HG02884 (cell line): ENCODE data around the gene LDLRAD2.
"Not testable (repeated sequence)": the region's sequence is repeated elsewhere in the genome, so short reads cannot be mapped to it uniquely, and the experiment has no call there.

Experiments
- ATAC-seq: cut with Tn5 transposase; IDR thresholded peaks from one replicate; pipeline ENCODE4 v1.9.1; 2021; ENCODE audit warnings: mild to moderate bottlenecking, moderate library complexity; ENCODE audit not compliant: unreplicated experiment

LDLRAD2 gene

DNA sequence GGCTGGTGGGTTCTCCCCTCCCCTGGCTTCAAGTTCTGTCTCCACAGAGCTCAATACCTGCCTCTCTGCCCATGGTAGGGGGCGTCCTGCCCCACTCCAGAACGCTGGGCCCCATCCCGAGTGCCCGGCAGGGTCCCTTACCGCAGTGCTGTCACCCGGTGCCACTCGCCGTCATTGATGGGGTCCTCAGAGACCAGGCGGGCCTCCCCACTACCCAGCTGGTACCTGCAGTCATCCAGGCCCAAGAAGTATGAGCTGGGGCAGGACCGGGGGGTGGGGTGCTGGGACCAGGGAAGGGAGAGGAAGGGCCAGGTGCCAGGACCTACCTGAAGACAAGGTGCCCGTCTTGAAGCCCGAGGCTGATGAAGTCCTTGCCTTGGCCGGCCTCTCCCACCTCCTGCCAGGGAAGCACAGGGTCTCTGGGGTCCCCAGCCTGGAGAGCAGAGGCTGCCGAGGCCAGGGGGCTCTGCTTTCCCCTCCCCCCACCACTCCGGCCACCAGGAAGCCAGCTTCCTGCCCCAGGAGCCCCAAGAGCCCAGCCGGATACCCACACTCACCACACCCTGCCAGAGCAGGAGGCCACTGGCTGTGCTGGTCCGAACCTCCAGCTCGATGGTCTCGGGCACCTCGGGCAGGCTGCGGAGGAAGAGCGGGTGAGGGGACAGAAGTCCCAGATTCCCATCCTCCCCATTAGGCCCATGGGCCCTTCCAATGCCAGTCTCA lies 12.1 kb downstream of the LDLRAD2 start:
- no peak for ATAC-seq

DNA sequence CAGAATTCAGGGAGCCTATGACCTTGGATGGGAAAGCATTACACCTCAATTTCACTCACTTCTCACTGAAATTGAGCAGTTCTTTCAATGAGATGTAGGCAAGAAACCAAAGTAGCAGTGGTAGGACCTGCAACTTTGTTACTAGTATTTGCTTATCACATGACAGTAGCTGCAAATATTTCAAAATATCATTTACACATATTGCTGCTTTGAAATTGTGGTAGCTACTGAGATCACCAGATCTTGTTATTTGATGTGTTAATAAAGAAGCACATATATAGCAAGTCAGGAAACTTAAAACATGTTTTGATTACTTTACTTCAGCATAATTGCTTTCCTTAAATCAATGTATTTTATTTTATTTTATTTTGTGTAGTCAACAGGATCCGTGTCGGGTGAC lies 12.9 kb downstream of the LDLRAD2 start:
- ATAC-seq = no peak

DNA sequence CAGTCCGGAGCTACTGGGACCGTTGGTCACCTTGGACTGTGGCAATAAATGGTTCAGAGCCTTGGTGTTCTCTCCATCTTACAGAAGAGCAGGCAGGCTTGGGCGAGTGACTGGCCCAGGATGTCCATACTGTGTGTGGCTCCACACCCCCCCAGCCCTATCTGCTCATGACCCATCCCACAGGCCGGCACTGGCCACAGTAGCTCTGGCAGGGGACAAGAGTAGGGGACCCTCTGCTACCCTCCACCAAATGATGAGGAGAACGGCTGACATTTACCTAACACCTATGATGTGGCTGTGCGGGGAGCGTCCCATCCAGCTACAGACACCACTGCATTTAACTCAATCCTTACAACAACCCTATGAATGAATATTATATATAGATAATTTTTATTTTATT lies 13.3 kb downstream of the LDLRAD2 start:
- ATAC-seq = no peak

DNA sequence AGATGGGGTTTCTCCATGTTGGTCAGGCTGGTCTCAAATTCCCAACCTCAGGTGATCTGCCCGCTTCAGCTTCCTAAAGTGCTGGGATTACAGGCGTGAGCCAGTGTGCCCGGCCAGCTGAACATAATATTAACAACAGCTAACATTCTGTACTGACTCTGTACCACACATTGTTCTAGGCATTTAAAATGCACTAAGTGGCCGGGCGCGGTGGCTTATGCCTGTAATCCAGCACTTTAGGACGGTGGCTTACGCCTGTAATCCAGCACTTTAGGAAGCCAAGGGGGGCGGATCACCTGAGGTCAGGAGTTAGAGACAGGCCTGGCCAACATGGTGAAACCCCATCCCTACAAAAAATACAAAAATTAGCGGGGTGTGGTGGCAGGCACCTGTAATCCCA lies 14.6 kb downstream of the LDLRAD2 start:
- not testable (repeated sequence) for ATAC-seq

DNA sequence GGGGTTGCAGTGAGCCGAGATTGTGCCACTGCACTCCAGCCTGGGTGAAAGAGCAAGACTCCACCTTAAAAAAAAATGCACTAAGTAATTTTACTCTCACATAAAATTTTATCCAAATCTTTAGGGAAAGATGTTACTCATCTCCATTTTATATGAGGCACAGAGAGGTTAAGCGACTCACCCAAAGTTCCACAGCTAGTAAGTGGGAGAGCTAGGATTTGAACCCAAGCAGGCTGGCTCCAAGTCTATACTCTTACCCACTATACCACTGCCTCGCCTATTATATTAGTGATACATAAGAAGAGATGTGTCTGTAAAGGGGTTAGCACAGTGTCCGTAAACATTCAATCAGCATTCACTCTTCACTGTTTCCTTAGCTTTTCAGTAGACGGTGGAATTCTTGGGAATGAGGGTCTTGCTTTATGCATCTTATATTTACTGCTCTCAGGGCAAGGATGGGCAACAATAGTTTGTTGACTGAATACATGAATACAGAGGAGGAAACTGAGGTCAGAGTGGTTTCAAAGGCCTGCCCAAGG lies 15.1 kb downstream of the LDLRAD2 start:
- no peak for ATAC-seq

DNA sequence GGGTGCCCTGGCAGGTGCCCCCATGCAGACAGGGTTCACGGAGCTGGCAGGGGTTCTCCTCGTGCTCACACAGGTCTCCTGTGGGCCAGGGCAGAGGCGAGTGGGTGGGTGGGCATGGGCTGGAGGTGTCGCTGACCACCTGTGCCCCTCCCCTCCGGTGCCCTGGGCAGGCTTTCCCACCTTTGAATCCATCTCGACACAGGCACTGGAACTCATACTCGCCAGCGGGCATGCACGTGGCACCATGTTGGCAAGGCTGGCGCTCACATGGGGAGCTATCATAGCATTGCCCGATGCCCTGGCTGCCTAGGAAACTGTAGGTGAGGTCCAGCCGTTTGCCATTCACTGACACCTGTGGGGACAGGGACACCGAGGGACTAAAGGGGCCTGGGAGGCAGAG lies 16.0 kb downstream of the LDLRAD2 start:
- no peak for ATAC-seq

DNA sequence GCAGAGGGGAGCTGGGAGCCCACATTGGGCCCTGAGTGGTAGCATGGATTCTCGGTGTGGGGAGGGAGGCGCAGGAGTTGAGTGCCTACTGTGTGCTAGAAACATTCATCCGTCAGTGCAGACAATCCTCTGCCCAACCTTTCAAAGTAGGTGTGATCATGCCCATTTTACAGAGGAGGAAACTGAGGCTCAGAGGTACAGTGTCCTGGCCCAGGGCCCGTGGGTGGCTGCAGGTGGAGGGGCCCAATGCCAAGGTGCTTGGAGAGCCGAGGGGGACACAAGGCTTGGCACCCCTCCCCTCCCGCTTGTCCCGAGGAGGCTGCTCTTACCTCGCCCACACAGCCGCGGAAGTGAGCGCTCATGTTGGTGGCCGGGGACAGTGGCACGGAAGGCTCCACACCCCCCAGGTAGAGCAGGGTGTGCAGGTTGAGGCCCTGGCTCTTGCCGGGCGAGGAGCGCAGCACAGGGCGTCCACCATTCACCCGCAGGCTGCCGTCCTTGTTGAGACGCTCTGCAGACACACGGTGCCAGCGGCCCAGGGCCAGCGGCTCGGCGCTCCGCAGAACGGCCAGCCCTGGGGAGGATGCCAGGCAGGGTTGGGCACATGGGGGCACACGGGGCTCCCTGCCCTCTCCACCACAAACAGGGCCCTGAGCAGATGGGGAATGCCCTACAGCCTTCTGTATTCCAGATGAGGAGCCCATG lies 16.6 kb downstream of the LDLRAD2 start:
- no peak for ATAC-seq

DNA sequence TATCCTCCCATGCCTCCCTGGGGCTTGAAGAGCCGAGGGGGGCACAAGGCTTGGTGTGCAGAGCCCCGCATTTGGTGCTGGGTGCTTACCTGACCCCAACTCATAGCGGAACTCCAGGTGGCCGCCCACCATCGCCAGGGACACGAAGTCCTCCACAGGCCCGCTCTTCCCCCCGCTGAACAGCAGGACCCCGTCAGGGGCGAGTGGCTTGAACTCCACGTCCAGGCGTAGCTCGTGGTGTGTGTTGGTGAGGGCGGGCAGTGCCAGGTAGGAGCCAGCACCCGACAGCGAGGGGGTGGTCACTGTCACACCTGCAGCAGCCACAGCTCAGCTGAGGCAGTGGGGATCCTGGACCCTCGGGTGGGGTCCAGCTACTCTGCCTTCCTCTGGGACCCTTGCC lies 17.2 kb downstream of the LDLRAD2 start:
- ATAC-seq = no peak

DNA sequence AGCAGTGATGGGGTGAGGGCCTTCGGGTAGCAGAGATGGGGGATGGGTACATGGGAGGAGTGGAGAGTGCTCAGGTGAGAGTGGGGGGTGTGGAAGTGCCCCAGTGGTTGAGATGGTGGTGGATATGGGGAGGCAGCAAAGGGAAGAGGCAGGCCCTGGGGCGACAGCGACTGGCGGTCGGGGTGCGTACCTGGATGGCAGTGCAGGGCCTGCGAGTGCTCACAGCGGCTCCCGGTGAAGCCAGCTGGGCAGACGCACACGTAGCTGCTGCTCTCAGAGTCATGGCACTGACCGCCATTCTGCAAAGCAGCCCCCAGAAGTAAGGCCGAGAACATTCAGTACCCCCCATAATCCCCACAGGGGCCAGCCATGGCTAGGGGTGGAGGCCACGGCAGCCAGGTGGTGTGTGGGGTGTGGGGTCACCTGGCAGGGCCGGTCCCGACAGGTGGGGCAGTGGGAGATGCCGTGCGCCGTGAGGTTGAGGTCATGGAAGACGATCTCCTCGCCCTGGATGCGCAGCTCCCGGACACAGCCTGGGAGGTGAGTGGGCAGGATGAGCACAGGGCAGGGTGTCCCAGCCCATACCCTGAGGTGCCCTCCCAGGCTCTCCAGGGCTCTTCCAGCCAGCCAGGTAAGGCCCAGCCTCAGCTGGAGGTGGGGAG lies 18.9 kb downstream of the LDLRAD2 start:
- ATAC-seq = no peak

DNA sequence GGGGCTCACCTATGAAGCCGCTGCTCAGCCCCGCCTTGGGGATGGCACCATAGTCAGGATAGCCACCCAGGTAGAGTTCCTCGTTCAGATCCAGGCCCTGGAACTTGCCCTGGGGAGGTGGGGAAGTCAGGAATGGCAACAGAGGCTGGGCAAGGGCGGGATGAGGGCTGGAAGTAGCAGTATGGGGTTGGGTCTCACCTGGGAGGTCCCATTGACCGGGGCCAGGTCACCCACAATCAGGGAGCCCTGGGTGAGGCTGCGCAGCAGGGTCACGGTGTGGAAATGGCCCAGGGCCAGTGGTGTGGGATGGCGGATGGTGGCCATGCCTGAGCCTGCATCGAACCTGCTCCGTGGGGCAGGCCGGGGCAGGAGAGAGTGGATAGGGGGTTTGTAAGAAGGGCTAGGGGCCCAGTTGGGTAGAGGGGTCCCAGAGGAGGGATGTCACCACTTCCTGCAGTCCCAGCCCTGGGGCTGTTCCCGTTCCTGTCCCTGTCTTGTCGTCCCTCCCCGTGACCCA lies 19.4 kb downstream of the LDLRAD2 start:
- no peak for ATAC-seq

DNA sequence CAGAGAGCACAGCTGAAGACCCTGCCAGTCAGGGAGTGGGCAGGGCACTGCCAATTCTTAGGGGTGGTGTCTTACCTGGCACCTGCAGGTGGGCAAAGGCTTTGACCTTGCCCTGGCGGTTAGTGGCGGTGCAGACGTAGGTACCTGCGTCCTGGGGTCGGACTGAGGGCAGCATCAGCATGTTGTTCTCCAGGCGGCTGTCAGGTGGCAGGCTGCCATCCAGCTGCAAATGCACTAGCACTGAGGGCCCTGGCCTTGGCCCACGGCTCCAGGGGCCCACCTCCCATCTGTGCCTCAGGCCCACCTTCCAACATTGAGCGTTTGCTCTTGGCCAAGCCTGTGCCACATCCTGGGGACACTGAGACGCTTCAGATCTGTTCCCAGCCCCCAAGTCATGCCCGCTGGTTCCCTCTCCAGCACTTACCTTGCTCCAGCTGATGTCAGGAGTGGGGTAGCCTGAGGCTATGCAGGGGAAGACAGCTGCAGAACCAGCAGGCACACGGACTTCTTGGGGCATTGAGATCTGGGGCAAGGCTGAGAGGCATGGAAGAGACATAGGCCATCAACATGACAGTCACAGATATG lies 21.4 kb downstream of the LDLRAD2 start:
- no peak for ATAC-seq

DNA sequence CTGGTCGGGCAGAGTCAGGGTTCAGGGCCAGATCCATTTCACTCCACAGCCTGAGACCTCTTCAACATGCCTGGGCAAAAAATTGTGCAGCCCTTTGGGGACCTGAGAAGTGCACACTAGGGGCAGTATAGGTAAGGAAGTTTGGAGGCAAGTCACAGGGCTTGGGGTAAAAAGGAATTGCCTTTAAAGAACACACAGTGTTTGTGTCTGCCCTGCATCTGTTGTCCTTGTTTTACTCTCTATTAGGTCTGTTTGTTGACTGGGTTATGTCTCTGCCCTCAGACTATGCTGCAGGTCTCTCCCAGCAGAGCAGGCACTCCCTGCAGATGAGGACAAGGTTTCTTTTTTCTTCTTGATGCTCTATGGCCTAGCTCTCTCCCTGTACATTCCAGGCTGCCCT lies 22.0 kb downstream of the LDLRAD2 start:
- no peak for ATAC-seq

DNA sequence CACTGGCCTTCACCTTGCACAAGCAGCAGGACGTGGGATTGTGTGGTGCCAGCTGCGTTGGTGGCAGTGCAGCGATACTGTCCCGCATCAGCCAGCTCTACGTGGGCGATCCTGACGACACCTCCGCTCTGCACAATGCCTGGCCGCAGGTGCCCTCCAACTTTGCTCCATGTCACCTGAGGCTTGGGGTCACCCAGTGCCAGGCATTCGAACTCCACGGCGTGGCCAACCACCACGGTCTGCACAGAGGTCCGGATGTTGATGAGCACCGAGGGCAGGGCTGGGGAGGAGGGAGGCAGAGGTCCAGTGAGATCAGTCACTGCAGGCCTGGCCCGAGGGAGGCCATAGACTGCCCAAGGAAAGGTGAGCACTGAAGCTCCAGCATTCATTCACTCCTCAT lies 22.6 kb downstream of the LDLRAD2 start:
- ATAC-seq = no peak

DNA sequence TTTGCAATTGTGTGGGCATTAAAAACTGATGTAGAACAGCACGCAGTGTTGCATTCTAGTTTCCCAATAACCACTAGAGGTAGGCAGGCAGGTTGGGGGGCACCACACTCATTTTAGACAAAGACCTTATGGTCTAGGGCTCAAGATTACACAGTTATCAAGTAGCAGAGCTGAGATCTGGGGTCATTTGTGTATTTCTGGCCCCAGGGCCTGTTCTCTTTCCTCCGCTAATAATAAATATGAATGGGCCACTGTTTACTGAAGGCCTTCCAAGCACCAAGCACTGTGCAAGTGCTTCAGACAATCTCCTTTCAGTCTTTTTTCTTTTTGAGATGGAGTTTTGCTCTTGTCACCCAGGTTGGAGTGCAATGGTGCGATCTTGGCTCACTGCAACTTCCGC lies 23.9 kb downstream of the LDLRAD2 start:
- no peak for ATAC-seq

DNA sequence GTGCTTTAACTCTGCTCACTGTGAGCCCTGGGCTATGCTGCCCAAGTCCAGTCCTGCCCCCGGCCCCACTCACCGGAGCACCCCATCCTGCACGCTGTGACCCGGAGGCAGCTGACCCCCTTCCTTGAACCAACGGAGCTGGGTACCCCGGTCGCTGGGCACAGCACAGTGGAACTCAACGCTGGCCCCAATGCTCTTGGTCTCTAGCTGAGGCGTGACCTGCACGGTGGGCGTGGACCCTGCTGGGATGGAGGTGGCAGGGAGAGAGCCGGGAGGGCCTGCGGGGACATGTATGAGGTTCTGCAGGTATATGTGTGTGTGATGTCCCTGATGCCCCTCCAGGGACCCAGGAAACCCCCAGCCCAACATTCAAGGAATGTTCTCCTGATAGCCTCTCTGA lies 24.7 kb downstream of the LDLRAD2 start:
- ATAC-seq = no peak

DNA sequence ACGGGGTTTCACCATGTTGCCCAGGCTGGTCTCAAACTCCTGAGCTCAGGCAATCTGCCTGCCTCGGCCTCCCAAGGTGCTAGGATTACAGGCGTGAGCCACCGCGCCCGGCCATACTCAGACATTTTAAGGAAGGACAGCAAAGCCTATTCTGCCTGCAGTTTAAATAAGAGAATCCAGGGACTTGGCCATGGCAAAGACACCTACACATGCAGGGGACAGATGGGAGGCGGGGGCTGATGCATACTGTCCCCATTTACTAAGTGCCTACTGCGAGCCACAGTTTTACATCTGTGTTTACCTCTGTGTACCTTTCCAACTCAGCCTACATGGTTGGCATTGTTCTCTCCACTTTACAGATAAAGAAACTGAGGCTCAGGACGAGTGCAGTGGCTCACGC lies 25.4 kb downstream of the LDLRAD2 start:
- ATAC-seq = no peak

DNA sequence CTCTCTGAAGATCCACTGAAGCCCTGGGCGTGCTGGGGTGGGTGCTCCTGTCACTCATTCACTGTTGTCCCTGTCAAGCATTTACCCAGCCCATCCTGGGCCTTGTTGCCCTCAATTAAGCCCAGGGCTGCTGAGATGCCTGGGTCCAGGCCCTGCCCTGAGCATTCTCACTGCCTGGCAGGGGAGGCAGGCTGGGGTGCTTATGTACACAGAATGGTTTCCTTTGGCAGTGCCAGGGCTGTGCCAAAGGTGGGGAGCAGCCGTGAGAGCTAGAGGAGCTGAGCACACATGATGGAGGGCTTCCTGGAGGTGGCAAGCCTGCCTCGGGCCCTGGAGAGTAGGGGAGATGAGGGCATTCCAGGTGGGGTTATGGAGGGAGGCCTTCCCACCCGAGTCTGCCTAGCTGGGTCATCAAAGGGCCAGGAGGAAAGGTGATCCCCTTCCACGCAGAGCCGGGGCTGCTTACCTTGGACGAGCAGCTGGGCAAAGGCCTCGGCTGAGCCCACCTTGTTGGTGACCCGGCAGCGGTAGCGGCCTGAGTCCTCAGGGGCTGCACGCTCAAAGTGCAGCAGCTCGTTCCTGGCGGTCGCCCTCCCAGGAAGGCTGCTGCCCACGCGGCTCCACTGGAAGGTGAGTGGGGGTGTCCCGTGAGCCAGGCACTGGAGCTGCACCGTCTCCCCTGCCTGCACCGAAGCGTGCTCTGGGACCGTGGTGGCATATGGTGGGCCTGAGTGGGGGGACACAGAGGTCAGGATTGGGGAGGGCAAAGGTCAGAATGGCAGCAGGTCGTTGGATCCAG lies 26.5 kb downstream of the LDLRAD2 start:
- ATAC-seq = no peak

DNA sequence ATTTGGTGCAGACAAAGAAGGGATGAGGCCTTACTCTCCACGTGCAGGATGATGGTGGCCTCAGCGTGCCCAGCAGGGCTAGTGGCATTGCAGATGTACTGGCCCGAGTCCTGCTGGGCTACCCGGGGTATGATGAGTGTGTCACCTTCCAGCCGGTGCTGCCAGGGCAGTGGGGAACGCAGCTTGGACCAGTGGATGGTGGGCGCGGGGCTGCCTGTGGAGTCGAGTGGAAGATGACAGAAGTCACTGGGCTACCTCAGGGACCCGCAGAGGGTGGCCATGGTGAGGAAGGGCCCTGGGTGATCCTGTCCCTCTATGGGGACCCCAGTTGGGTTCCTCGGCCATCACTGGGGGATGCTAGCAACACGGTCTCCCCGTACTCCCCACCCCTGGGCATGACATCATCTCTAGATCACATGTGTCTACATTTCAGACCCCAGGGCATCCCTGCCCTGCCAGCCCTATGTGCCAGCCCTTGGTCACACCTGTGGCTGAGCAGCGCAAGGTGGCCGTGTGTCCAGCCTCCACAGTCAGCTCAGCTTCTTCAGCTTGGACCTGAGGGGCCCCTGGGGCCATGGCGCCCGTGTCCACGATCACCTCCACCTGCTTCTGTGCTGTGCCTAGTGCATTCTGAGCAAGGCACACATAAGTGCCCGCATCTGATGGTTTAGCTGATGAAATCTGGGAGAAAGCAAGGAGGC lies 27.4 kb downstream of the LDLRAD2 start:
- no peak for ATAC-seq

DNA sequence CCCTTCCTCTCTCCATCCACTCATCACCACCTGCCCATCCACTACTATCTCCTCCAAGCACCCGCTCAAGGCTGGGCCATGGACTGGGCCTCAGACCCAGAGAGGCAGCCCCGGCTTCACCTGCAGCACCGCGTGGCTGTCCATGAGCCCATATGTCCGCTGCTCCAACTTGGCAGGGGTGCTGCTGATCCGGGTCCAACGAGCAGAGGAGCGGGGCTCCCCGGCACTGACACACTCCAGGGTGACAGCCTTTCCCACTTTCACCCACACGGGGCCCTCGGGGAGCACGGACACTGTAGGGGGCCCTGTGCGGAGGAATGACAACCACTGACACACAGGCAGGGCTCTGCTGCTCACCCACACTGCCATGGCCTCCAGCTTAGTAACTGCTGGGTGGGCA lies 28.9 kb downstream of the LDLRAD2 start:
- ATAC-seq = no peak
